K562 (cell line): ENCODE results near the gene COX7B.
A peak's percentile ranks its signal among the peaks of the same experiment; 100 is the strongest.

Experiments
- ATF2 ChIP-seq: sonication (generic); formaldehyde crosslinking; IDR thresholded peaks from 2 replicates; pipeline ENCODE4 v1.8.1; 2022; ENCODE audit warnings: missing genetic modification reagents
- BRCA1 ChIP-seq, 2 experiments: fragments of 450-650 bp in 1 of 2; sonication (generic) in 1 of 2; formaldehyde crosslinking in 1 of 2; IDR thresholded peaks; 2 replicates each; pipeline versions ENCODE4 v1.5.0 to v1.6.1; 2017 to 2020; ENCODE audit warnings: mild to moderate bottlenecking in 1 of 2, missing genetic modification reagents in 1 of 2
- CEBPB ChIP-seq: fragments of 450-650 bp; IDR thresholded peaks from 2 replicates; pipeline ENCODE4 v1.6.1; 2016; ENCODE audit warnings: missing genetic modification characterization, missing compliant biosample characterization
- ELF2 ChIP-seq: fragments of 250-450 bp; sonication (Bioruptor Pico); IDR thresholded peaks from 2 replicates; pipeline ENCODE4 v1.5.0; 2021; ENCODE audit warnings: mild to moderate bottlenecking
- MCM5 ChIP-seq: fragments of 450-650 bp; IDR thresholded peaks from 2 replicates; pipeline ENCODE4 v1.6.1; 2016; ENCODE audit warnings: low read depth
- MTA2 ChIP-seq: fragments of 450-650 bp; IDR thresholded peaks from 2 replicates; pipeline ENCODE4 v1.6.1; 2016; ENCODE audit warnings: low read depth
- YY1 ChIP-seq, 3 experiments: IDR thresholded peaks; 2 replicates each; pipeline ENCODE4 v1.6.1; 2011; ENCODE audit warnings: low read length in 2 of 3, mild to moderate bottlenecking in 2 of 3, moderate library complexity in 2 of 3, borderline replicate concordance in 1 of 3, control low read depth in 1 of 3, low read depth in 1 of 3; ENCODE audit not compliant: insufficient read depth in 3 of 3, insufficient replicate concordance in 2 of 3, control insufficient read depth in 1 of 3, insufficient read length in 1 of 3; ENCODE audit errors: extremely low read depth in 1 of 3
- ZNF133 ChIP-seq: fragments of 250-450 bp; sonication (Bioruptor Pico); IDR thresholded peaks from 2 replicates; pipeline ENCODE4 v1.4.0; 2020; ENCODE audit warnings: mild to moderate bottlenecking
- ZNF23 ChIP-seq: fragments of 250-450 bp; sonication (Bioruptor Pico); IDR thresholded peaks from 2 replicates; pipeline ENCODE4 v1.4.0; 2020; ENCODE audit warnings: mild to moderate bottlenecking
- ZNF24 ChIP-seq: fragments of 450-650 bp; IDR thresholded peaks from 2 replicates; pipeline ENCODE4 v1.6.1; 2016

DNA sequence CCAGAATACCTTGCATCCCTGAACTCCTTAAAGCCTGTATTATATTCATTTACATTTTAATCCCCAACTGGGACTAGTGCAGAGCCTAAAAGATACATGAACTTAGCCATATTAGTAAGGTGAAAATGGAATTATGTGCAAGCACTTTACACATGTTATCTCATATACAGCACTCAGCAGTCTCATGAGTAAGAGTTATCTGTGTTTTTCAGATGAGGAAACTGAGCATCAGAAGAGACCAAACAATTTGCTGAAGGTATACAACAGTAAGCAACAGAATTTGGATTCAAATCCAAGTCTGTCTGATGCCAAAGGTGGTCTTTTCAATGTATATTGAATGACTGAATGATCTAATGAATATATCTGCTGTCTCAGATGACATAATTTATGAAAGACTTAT is 23.5 kb downstream of the COX7B start:
- no peak for TF ChIP-seq ELF2 (CRISPR knock-in tag)
- no peak for TF ChIP-seq ZNF23
- TF ChIP-seq ZNF24: no peak
- no peak for TF ChIP-seq YY1 (IDR thresholded peaks at IDR 0.05; ENCODE audit: borderline replicate concordance in 1 of 3, control insufficient read depth in 1 of 3, extremely low read depth in 1 of 3, insufficient read depth in 3 of 3, insufficient read length in 1 of 3, insufficient replicate concordance in 2 of 3, low read depth in 1 of 3, low read length in 2 of 3)
- TF ChIP-seq ZNF133 (CRISPR knock-in tag): no peak
- TF ChIP-seq MCM5: no peak
- peak; percentile 56; the same call in 1 of the 2 replicates for TF ChIP-seq MTA2
- TF ChIP-seq ATF2 (CRISPR knock-in tag): no peak
- no peak for TF ChIP-seq CEBPB
- no peak for TF ChIP-seq BRCA1 (IDR thresholded peaks at IDR 0.05)
- TF ChIP-seq BRCA1 (CRISPR knock-in tag; IDR thresholded peaks at IDR 0.05): no peak
